Sigmoid colon (tissue), 7 donors: ENCODE measurements around the gene USHBP1. TPM values are rescaled to one million over a fixed set of nuclear protein-coding genes. Genes with fewer than 3 reads are reported as not detected.

ENCODE experiments used
- DNase-seq: peaks from one replicate; pipeline ENCODE4 v3.0.0-alpha.2; 2019
- H3K27ac ChIP-seq, 4 donors: fragments of 200-600 bp; sonication (generic); one replicate each; pipeline ENCODE4 v1.5.1; 2016 to 2019; ENCODE audit warnings: mild to moderate bottlenecking in 1 of 4
- H3K27me3 ChIP-seq, 3 donors: fragments of 200-600 bp; sonication (generic); one replicate each; pipeline ENCODE4 v1.5.1; 2019; ENCODE audit warnings: mild to moderate bottlenecking in 1 of 3
- H3K36me3 ChIP-seq, 4 donors: fragments of 200-600 bp; sonication (generic); one replicate each; pipeline ENCODE4 v1.5.1; 2016 to 2019
- H3K4me1 ChIP-seq, 4 donors: fragments of 200-600 bp; sonication (generic); one replicate each; pipeline ENCODE4 v1.5.1; 2017 to 2019
- H3K4me3 ChIP-seq, 4 donors: fragments of 200-600 bp; sonication (generic); one replicate each; pipeline ENCODE4 v1.5.1; 2017 to 2019; ENCODE audit warnings: mild to moderate bottlenecking in 2 of 4, moderate library complexity in 1 of 4
- H3K9me3 ChIP-seq, 4 donors: fragments of 200-600 bp in 3 of 4; sonication (generic) in 3 of 4; one replicate each; pipeline versions ENCODE4 v1.5.1 to v1.6.1; 2013 to 2019
- EP300 ChIP-seq, 4 donors: sonication (generic); formaldehyde crosslinking; IDR thresholded peaks; one replicate each; pipeline ENCODE4 v1.6.1; 2017; ENCODE audit warnings: antibody characterized with exemption in 4 of 4
- POLR2A ChIP-seq, 2 donors: fragments of 450-650 bp; IDR thresholded peaks; one replicate each; pipeline ENCODE4 v1.6.1; 2016; ENCODE audit warnings: antibody characterized with exemption in 2 of 2, mild to moderate bottlenecking in 2 of 2, moderate library complexity in 2 of 2
- POLR2AphosphoS5 ChIP-seq, 4 donors: sonication (generic); formaldehyde crosslinking; IDR thresholded peaks; one replicate each; pipeline ENCODE4 v1.6.1; 2017; ENCODE audit warnings: antibody characterized with exemption in 4 of 4
- WGBS, 2 donors: extraction: QIAGEN DNeasy Blood & Tissue Kit; methylation state at CpG; one replicate each; pipeline ENCODE4 v1.1.7; 2013; 5-methylcytosine and 5-hydroxymethylcytosine counted together
- intact Hi-C: fragments of 100-400 bp; cut with DNase I; formaldehyde crosslinking; loops from one replicate; pipeline ENCODE4 v1.15.1; 2023
- polyA plus RNA-seq, 3 donors: library from polyadenylated mRNA; stranded (reverse); fragments of 200-250 nt; gene quantifications; one replicate each; pipeline ENCODE4 v1.2.3, GENCODE V29; 2013
- total RNA-seq, 4 donors: library from RNA; depleted of rRNA; stranded (reverse); fragments of >200 nt; gene quantifications; one replicate each; pipeline ENCODE4 v1.1.0, GENCODE V29; 2016
- TF ChIP-seq, protein P1 (sequence below), 4 experiments: fragments of 450-650 bp in 3 of 4; fragments of 200-600 bp in 1 of 4; IDR thresholded peaks; one replicate each; pipeline ENCODE4 v1.5.1; 2016 to 2019; ENCODE audit warnings: antibody characterized with exemption in 4 of 4, mild to moderate bottlenecking in 3 of 4, moderate library complexity in 2 of 4
- donor health status: healthy with polysubstance abuse.
- donor health status: Bipolar disorder and iron deficiency.
- donor health status: healthy.

Gene USHBP1
- total and polyA plus RNA-seq, 7 donors = 0.23 to 18.6 (median 2.1) TPM

DNA sequence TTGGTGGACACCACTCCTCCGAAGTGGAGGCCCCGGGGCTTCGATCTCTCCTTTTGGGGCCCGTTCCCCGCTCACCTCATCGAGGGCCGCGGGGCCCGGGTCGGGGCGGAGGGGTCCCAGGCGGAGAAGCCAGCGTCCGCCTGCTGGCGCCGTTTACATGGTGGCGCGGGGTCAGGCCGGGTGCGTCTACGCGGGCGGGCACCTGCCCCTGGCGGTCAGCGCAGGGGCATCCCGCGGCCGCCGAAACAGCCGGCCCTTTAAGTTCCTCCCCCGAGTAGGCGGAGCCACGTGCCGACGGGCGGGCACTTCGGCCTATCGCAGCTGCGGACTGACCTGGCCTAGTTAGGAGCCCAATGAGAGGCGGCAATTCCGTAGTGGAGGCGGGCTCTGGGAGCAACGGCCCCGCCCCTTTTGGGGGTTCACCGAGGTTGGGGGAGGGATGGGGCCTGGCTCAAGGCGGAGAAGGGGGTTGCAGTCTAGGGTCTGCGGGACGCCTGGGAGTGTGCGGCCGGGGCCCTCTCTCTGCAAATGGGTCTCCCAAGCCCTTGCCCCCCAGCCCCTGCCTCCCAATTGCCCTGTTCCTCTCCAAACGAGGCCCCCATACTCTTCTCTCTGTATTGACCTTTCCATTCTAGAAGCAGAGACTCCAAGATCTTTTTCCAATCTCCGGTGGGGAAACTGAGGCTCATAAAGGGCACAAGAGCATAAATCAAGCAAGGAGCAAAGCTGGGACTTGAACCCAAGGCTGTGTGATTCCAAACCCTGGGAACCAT is 38.8 kb upstream of the USHBP1 start, which contains the start of gene ABHD8:
ABHD8 (minus strand) TSS at position 259 of the 773 bp plus-strand sequence. CDS start 1,809 bp downstream, outside the sequence.
- intact Hi-C loops = no loop called here
- Histone ChIP-seq H3K4me1 (peaks cover 0 to 61% (median 51%) of the 10 kb centered on the region in 4 donors), H3K4me3 (peak within 1 kb of the TSS; percentile 60 to 98 (median 68)), H3K27ac (peak within 1 kb of the TSS; percentile 92 to 97 (median 94)), H3K9me3 (peaks cover 0 to under 1% (median 0%) of the 10 kb centered on the region in 4 donors), H3K36me3 (peaks cover 0 to 16% (median 3%) of the 10 kb centered on the region in 4 donors), H3K27me3 (no peaks in the 10 kb centered on the region)
- WGBS, 2 donors = 2% methylated on average over 52 of the region's 52 CpGs
- TF ChIP-seq EP300 (IDR thresholded peaks at IDR 0.05) = no peak
- peak; percentile 43 to 81 (median 78) for TF ChIP-seq POLR2AphosphoS5 (IDR thresholded peaks at IDR 0.05)
- TF ChIP-seq, protein P1, sequence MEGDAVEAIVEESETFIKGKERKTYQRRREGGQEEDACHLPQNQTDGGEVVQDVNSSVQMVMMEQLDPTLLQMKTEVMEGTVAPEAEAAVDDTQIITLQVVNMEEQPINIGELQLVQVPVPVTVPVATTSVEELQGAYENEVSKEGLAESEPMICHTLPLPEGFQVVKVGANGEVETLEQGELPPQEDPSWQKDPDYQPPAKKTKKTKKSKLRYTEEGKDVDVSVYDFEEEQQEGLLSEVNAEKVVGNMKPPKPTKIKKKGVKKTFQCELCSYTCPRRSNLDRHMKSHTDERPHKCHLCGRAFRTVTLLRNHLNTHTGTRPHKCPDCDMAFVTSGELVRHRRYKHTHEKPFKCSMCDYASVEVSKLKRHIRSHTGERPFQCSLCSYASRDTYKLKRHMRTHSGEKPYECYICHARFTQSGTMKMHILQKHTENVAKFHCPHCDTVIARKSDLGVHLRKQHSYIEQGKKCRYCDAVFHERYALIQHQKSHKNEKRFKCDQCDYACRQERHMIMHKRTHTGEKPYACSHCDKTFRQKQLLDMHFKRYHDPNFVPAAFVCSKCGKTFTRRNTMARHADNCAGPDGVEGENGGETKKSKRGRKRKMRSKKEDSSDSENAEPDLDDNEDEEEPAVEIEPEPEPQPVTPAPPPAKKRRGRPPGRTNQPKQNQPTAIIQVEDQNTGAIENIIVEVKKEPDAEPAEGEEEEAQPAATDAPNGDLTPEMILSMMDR (IDR thresholded peaks at IDR 0.05) = peak; percentile 75 to 91 (median 86)
- TF ChIP-seq POLR2A (IDR thresholded peaks at IDR 0.05) = peak; percentile 29 to 47
- peak; percentile 99 for DNase-seq

DNA sequence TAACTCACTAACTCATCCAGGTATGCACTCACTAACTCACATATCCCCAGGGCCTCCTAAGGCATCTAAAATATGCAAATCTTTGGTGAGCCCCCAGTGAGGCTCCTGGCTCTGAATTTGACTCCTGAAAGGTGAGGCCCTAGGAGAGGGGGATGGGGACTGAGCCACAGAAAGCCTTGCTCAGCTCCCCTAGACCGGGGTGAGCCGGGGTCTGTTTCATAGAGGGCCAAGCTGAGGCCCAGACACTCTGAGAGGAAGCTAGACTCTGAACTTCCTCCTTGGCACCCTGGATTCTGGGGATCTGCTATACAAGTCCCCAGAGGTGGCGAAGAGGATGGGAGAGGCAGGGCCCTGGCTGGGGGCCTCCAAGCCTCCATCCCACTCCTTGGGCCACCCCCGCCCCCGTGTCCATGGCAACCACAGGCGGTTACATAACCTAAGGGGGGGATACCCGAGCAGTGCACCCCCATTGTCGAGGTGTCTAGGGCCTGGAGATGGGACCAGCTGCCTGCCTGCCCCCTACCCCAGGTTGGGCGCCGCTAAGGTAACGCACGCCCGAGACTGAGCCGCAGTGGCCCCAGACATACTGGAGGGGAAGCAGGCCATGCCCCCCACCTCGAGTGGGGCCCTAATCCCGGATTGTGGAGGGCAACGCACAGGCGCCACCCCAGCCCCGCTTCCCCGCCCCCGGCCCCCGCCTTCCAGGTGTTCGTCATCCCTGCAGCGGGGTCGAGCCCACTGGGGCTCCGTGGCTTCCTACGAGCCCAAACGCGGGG is 38.0 kb upstream of the USHBP1 start:
- 17 to 29% methylated on average over 29 of the region's 29 CpGs for WGBS, 2 donors
- H3K27me3 ChIP-seq = no peaks in the 10 kb centered on the region
- H3K27ac ChIP-seq = peak overlapping the region; percentile 92 to 97 (median 94)
- TF ChIP-seq EP300 (IDR thresholded peaks at IDR 0.05) (no peak), POLR2A (IDR thresholded peaks at IDR 0.05) (no peak), POLR2AphosphoS5 (IDR thresholded peaks at IDR 0.05) (no peak)
- TF ChIP-seq, protein P1 (IDR thresholded peaks at IDR 0.05) = no peak
- intact Hi-C loops = no loop called here
- H3K4me3 ChIP-seq = peak overlapping the region; percentile 60 to 98 (median 68)
- no peak for DNase-seq
- H3K9me3 ChIP-seq = peaks cover 0 to 3% (median 0%) of the 10 kb centered on the region in 4 donors
- peaks cover 0 to 58% (median 51%) of the 10 kb centered on the region in 4 donors for H3K4me1 ChIP-seq
- peaks cover 0 to 22% (median 5%) of the 10 kb centered on the region in 4 donors for H3K36me3 ChIP-seq

DNA sequence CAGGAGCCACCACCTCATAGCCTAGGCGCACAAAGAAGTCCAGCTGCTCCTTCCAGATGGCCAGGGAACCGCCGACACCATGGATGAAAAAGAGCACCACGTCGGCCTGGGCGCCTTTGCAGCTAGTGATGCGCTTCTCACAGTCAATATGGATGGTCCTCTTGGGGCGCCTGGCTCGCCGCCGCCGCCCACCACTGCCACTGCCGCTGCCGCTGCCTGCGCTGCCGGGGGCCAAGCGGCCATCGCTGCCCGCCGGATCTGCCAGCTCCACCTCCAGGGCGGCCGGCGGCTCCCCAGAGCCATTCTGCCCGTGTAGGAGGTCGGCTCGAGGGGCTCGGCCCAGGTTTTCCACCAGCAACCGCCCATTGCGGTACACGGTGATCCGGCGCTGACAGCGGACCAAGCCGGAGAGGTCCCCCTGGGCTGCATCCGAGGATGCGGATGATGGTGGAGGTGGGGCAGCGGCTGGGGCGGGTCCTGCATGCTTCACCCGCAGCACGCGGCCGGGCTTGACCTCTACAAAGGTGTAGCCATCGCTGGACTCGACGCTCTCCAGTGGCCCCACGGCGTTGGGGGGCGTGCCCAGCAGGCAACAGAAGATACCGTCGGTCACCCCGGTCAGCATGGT is 36.6 kb upstream of the USHBP1 start:
- Histone ChIP-seq H3K4me3 (no peak overlapping the region), H3K4me1 (peaks cover 0 to 43% (median 37%) of the 10 kb centered on the region in 4 donors), H3K27ac (no peak overlapping the region), H3K27me3 (no peaks in the 10 kb centered on the region), H3K9me3 (peaks cover 0 to 3% (median 0%) of the 10 kb centered on the region in 4 donors), H3K36me3 (peaks cover 0 to 31% (median 5%) of the 10 kb centered on the region in 4 donors)
- 96 to 97% methylated on average over 51 of the region's 51 CpGs for WGBS, 2 donors
- TF ChIP-seq, protein P1 (IDR thresholded peaks at IDR 0.05) = no peak
- TF ChIP-seq EP300 (IDR thresholded peaks at IDR 0.05) = no peak
- no peak for TF ChIP-seq POLR2A (IDR thresholded peaks at IDR 0.05)
- no peak for TF ChIP-seq POLR2AphosphoS5 (IDR thresholded peaks at IDR 0.05)
- intact Hi-C loops = no loop called here
- no peak for DNase-seq

DNA sequence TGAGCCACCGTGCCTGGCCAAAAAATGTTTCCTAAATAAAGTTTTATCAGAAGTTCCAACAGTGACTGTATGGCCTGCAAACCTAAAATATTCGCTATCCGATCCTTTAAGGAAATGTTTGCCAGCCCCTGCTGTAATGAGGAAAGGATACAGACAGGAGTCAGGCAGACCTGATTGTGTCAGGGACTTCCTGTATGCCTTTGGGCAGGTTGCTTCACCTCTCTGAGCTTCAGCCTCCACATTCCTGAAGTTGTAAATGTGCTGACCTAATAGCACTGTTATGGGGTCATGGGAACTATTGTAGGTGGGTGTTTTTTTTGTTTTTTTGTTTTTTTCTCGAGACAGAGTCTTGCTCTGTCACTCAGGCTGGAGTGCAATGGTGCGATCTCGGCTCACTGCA is 32.4 kb upstream of the USHBP1 start:
- Histone ChIP-seq H3K4me1 (peaks cover 0 to 24% (median 12%) of the 10 kb centered on the region in 4 donors), H3K4me3 (no peak overlapping the region), H3K9me3 (peaks cover 0 to 3% (median 0%) of the 10 kb centered on the region in 4 donors), H3K36me3 (peaks cover 0 to 39% (median 8%) of the 10 kb centered on the region in 4 donors), H3K27me3 (no peaks in the 10 kb centered on the region), H3K27ac (no peak overlapping the region)
- intact Hi-C loops = no loop called here
- TF ChIP-seq EP300 (IDR thresholded peaks at IDR 0.05) (no peak), POLR2AphosphoS5 (IDR thresholded peaks at IDR 0.05) (no peak), POLR2A (IDR thresholded peaks at IDR 0.05) (no peak)
- TF ChIP-seq, protein P1 (IDR thresholded peaks at IDR 0.05) = no peak
- 94% methylated on average over 6 of the region's 6 CpGs for WGBS, 2 donors
- DNase-seq = no peak
